GM19239 (cell line): ENCODE results near the gene TXNDC11.
"Not testable (repeated sequence)": the region's sequence is repeated elsewhere in the genome, so short reads cannot be mapped to it uniquely, and the experiment has no call there.

Experiments
- DNase-seq: peaks from one replicate; pipeline ENCODE4 v3.0.0; 2011; ENCODE audit warnings: low spot score; ENCODE audit not compliant: insufficient read length
- FAIRE-seq: peaks from 2 replicates; lab custom pipeline; 2011; peaks lifted over from hg19 to GRCh38; lab: Jason Lieb, UNC

TXNDC11 gene, protein sequence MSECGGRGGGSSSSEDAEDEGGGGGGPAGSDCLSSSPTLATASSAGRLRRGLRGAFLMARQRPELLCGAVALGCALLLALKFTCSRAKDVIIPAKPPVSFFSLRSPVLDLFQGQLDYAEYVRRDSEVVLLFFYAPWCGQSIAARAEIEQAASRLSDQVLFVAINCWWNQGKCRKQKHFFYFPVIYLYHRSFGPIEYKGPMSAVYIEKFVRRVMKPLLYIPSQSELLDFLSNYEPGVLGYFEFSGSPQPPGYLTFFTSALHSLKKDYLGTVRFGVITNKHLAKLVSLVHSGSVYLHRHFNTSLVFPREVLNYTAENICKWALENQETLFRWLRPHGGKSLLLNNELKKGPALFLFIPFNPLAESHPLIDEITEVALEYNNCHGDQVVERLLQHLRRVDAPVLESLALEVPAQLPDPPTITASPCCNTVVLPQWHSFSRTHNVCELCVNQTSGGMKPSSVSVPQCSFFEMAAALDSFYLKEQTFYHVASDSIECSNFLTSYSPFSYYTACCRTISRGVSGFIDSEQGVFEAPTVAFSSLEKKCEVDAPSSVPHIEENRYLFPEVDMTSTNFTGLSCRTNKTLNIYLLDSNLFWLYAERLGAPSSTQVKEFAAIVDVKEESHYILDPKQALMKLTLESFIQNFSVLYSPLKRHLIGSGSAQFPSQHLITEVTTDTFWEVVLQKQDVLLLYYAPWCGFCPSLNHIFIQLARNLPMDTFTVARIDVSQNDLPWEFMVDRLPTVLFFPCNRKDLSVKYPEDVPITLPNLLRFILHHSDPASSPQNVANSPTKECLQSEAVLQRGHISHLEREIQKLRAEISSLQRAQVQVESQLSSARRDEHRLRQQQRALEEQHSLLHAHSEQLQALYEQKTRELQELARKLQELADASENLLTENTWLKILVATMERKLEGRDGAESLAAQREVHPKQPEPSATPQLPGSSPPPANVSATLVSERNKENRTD

DNA sequence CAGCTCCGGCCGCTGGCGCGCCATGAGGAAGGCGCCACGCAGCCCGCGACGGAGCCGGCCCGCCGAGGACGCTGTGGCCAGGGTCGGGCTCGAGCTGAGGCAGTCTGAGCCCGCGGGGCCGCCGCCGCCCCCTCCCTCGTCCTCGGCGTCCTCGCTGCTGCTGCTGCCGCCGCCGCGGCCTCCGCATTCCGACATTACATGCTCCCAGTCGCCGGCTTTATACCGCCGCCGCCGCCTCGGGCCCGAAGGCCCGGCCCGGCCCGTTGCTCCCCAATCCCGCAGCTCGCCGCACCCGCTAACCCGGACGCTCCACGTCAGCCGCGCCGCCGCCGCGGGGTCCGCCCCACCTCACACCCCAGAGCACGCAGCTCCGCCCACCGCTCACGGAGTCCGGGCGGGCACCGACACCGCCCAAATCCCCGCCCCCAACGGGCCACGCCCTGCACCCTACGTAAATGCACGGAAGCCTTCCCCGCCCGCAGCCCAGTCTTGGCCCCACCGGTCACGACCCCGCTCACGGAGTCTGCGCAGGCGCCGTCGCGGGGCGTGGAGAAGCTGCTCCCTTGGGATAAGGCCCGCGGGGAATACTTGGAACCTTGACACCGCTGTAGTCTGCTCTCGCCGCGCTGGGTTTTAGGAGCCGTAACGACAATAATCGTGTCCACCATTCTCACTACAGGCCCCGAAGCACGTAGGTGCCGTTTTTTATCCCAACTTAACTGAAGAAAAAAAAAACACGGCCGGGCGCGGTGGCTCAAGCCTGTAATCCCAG lies at the start of gene TXNDC11:
Gene TXNDC11, minus strand, starts transcription at position 322 of the 772 bp plus-strand sequence. Its CDS starts 127 bp downstream, at position 195.
- FAIRE-seq = peak; percentile 98
- peak; percentile 74 for DNase-seq

DNA sequence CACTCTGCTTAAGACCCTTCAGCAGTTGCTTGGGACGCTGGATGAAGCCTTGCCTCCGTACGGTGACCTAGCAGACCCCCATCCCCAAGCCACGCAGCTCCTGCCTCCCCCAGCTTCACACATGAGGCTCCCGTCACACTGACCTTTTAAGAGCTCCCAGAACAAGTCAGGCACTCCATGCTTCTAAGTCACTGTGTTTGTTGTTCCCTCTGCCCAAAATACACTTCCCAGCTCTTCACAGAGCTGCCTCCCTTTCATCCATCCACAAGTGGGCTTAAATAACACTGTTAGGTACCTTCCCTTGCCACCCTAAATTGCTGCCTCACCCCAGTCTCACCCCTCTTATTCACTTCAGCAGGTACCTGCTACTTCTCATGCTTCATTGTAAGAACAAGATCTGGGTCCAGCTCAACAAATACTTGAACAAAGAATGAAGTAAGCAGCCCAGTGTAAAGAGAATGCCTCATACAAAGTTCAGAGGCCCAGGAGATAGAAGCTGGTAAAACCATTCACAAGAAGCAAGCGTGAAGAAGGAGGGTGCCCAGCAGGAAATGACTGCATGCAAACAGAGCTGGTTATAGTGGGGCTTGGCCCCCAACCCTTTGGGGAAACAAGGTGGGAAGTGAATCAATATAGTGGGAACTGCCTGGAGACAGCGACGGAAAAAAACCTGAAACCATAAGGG lies 48.6 kb upstream of the TXNDC11 start:
- FAIRE-seq (no peak), DNase-seq (no peak)

DNA sequence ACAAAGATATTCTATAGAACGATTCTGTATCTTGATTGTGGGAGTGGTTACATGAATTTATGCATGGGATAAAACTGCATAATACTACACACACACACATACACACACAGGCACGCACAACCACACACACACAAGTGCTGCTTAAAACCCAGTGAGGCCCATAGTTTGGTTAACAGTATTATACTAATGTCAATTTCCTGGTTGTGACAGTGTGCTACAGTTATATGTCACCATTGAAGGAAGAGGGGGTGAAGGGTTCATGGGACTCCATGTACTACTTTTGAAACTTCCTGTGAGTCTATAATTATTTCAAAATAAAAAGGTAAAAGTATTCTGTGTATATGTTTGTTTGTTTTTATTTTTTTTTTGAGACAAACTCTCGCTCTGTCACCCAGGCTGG lies 46.3 kb upstream of the TXNDC11 start:
- DNase-seq (no peak), FAIRE-seq (no peak)

DNA sequence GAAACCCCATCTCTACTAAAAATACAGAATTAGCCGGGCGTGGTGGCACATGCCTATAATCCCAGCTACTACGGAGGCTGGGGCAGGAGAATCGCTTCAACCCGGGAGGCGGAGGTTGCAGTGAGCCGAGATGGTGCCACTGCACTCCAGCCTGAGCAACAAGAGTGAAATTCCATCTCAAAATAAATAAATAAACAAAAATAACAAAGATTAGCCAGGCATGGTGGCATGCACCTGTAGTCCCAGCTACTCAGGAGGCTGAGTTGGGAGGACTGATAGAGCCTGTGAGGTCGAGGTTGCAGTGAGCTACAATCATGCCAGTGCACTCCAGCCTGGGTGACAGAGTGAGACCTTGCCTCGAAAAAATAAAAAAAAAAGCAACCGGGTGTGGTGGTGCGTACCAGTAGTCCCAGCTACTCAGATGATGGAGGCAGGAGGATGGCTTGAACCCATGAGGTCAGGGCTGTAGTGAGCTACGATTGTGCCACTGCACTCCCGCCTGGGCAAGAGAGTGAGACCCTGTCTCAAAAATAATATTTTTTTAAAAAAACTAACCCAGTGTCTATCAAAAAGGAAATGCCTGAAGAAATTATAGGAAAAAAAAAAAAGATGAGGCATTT lies 42.4 kb upstream of the TXNDC11 start:
- DNase-seq, FAIRE-seq: not testable (repeated sequence)

DNA sequence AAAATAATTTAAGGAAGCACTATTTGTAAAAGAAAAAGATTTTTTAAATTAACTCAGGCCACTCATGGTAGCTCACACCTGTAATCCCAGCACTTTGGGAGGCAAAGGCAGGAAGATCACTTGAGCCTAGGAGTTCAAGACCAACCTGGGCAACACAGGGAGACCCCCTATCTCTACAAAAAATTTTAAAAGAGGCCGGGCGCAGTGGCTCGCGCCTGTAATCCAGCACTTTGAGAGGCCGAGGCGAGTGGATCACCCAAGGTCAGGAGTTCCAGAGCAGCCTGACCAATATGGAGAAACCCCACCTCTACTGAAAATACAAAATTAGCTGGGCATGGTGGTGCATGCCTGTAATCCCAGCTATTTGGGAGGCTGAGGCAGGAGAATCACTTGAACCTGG lies 41.7 kb upstream of the TXNDC11 start:
- DNase-seq, FAIRE-seq: not testable (repeated sequence)

DNA sequence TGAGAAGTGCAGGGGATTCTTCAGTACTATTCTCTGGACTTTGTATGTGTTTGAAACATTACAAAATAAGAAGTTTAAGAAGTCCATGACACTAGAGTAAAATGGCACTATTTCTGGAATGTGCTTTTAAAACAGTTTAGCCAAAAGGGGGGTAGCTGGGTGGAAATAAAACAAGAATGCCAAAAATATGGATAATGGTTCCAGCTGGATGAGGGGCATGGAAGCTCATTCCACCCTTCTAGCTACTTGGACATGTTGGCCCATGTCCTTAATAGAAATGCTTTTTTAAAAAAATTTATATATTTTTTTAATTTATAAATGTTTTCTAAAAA lies 41.3 kb upstream of the TXNDC11 start:
- DNase-seq (no peak), FAIRE-seq (no peak)

DNA sequence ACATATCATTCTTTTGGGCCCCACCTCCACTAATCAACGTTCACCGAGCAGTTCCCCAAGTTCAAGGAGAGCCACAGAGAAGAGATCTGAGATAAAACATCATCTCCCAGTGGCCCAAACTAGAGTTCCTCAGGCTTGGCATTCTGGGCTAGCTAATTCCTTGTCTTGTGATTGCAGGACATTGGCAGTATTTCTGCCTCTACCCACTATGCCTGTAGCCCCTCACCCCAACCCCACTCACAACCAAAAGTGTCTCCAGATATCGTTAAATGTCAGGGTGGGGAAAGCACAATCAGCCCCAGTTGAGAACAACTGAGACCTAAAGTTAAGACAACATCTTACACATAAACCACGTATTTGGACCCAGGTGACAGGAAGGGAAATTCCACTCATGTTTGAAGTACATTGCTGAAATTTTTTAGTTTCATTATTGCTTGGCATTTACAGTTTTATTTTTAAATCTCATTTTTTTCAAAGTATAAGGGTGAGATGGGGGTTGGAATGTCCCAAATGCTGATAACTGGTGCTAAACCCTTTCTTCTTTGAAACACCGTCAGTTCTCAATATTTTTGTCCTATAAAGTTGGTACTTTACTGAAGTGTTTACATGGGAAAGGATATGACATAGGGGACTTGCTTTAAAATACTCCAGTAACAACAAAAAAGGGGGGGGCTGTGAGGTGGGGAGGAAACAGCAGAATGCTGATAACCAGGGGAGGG lies 40.8 kb upstream of the TXNDC11 start:
- DNase-seq (no peak), FAIRE-seq (peak; percentile 4)

DNA sequence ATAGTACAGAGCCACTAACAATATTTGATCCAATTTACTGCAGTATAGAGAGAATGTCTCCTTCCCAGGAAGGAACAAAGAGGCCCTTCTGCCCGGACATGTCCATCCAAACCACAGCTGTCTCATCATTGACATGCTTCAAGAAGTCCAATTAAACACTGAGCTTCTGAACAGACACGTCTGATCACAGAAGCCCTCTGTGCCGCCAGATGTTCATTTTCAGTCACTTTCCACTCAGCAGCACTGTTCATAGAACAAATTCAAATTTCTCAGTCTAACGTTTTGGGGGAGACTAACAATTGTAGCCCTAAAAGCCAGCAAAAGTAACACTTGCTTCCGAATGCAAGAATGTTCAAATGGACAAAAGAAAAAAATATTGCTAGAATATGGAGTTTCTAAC lies 39.1 kb upstream of the TXNDC11 start:
- DNase-seq = no peak
- FAIRE-seq = peak; percentile 86

DNA sequence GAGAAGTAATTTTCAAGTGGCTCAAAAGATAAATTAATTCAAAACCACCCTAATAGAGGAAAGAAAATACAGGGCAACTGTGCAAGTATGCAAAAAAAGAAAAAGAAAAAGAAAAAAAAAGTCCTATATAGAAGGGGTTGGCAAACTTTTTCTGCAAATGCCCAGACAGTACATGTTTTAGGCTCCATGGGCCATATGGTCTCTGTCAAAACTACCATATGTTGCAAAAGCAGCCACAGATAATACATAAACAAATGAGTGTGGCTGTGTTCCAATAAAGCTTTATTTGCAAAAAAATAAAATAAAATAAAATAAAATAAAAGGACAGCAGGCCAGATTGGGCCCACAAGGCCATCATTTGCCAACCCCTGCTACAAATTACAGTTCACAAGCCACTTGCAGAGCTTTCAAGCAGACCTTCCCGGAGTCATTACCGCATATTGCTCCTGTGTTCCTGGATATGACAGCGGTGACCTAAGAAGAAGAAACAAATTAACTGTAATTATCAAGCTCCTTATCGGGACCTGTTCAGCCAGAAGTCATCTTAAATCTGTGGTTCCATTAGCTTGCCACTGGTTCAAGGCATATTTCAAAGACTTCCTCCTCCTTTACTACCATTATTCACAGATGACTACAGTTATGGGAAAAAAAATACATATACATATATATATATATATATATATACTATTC lies 38.5 kb upstream of the TXNDC11 start:
- peak; percentile 35 for FAIRE-seq
- no peak for DNase-seq

DNA sequence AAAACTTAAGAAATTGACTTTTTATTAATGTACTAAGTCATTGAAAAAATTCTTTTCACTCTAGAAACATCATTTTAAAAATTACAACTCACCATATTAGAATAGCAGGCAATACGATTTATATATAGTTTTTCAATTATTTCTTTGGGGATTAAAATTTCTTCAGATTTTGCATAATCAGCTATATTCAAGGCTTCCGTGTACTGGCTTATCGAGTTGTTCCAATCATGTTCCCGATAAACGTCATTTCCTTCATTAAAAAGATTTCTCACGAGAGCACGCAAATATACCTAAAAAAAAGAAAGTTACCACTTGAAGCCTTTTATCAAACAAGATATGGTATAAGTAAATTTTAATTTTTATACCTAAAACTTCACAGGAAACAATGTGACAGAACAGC lies 36.4 kb upstream of the TXNDC11 start:
- no peak for FAIRE-seq
- no peak for DNase-seq

DNA sequence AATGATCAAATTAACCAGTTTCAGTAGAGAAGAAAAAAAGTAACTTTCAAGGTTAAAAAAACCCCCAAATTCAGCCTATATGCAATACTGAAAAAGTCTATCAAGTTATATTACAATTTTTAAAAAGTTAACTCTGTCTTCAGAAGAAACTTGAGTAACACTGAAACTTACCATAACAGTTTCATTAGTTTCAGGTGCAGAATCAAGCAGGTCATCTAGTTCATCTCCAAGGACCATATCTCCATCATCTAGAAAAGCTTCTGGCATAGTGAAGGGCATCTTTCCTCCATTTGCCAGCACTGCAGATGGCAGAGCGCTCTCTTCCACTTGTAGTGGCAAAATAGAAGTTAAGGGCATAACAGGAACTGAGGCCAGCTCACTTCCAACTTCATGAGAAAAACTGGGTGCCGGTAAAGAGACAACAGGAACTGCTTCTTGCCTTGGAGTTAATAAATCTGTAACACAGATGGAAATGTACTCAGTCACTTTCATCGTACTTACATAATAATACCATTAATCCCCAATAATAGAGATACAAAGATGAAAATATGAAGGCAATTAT lies 31.5 kb upstream of the TXNDC11 start:
- no peak for DNase-seq
- peak; percentile 75 for FAIRE-seq

DNA sequence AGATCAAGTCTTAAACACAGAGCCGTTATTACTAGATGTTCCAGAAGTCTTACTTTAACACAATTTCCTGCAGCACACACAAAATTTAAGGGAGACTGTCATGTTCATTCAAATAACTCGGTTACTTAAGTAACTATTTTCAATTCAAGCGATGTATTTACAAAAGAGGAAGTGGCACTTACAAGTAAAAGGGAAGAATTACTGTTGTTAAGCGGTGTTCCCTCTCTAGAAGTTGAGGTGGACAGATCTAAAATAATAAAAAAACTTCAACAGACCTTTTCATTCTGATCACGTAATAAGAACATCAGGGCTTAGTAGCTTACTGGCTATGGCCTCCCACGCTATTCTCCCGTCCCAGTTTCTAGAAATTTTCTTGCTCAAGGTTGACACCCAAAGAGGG lies 26.2 kb upstream of the TXNDC11 start:
- DNase-seq (peak; percentile 12), FAIRE-seq (peak; percentile 86)

DNA sequence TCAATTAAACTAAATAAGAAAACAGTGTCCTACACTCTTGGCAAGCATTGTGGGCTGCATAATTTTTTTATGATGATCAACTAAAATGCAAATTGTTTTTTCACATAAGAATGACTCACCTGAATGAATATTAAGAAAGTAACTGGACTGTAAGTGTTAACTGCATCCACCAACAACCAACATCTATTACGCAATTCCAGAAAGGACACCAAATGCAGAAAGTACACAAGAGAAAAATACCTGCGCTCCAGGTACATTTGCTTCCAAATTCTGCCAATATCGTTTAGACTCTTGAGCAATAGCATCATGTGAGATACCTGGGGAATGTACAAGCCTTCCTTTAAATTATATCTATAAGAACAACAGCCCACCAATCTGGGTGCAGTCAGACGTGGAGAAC lies 19.8 kb upstream of the TXNDC11 start:
- no peak for DNase-seq
- FAIRE-seq = no peak

DNA sequence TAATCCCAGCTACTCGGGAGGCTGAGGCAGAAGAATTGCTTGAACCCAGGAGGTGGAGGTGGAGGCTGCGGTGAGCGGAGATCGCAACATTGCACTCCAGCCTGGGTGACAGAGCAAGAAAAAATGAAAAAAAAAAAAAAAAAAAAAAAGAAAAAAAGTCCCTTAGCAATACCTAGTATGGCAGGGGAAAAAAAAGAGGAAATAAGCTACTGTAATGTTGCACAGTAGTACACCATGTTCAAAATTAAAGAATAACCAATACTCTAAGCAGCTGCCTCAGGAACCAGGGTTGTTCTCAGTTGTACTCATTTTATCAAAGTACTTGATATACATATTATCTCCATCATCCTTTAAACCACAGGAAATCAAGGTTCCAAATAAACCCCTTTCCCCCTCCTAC lies 17.3 kb upstream of the TXNDC11 start:
- FAIRE-seq (no peak), DNase-seq (no peak)

DNA sequence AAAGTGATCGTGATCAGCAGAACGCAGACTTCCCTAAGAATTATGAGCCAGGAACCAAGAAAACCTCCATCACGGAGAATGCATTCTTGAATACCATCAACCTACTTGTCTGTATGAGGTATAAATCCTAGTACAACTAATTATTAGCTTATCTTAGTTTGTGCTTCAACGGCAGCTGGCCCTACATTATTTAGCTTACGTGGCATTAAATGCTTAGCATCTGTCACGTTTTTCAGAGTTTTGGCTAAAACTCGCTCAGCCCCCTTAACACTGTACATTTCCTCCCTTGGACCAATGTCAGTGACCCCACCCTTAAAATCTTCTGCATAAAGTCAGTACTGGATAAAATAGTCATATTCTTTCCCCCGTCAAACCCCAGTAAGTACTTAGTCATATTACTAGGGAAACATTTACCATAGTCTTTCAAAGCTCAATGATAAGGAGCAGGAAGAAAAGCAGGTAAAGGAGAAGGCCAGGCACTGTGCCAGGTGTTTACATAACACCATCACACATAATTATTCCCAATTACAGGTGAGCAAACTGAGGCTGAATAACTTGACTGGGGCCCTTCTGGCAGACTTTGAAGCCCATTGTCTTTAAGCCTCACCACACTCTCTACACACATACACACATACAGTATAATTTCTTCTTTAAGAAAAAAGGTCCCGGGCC lies 16.6 kb upstream of the TXNDC11 start:
- DNase-seq (no peak), FAIRE-seq (no peak)

DNA sequence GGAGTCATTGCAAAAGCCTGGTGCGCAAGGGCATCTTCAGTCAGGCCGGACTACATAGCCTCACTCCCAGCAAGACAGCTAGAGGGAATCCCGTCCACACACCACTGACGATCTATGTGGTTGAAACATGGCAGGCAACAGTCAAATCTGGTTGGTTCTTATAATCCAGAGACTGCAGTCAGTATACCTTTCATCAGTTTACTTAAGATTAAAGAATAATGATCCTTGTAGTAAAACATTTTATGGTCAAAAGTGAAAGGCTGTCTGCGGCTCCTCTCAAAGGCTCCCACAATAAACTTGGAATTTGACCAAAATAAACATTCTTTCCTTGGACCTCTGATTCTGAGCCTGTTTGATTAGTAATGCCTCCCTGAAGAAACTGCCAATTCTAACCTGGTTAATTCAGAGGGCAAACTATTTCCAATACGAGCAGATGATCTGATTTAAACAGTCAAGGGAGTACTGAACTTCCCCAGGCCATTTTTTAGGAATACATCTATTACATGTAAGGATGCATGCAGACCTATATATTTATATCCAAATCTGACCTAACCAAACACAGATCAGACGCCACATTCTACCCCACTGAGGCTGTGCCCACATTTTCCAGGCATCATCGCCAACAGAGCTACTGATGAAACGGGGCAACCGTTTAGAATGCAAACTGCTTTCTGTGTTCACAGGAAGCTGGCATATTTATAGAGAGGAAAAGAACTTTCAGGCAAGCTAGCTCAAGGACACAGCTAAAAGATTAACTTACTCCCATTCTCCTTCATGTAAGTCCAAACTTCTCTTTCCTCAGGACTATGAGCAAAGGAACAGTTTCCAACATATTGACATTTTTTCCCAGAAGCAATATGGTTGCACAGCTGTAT lies 15.3 kb upstream of the TXNDC11 start:
- no peak for DNase-seq
- FAIRE-seq = no peak
